GM18505 (cell line): Measurements from ENCODE around the gene TOMM40L.
A peak's percentile ranks its signal among the peaks of the same experiment; 100 is the strongest.

Experiments
- ATAC-seq: cut with Tn5 transposase; IDR thresholded peaks from one replicate; pipeline ENCODE4 v1.9.1; 2021; ENCODE audit not compliant: unreplicated experiment
- POLR2A ChIP-seq: IDR thresholded peaks from 4 replicates; pipeline ENCODE4 v1.6.1; 2011; ENCODE audit warnings: borderline replicate concordance; ENCODE audit not compliant: insufficient read depth, insufficient read length; ENCODE audit errors: extremely low read depth

Gene TOMM40L

GRCh38 chr1:161225534-161226319 is at the start of gene TOMM40L:
TOMM40L (plus strand) TSS chr1:161226060; CDS start chr1:161226490, 430 bp downstream.
- peak; percentile 68 for TF ChIP-seq POLR2A
- peak; percentile 83 for ATAC-seq

- ATAC-seq = no peak
Observed at GRCh38 chr1:161176468-161177111, 49.3 kb upstream of the TOMM40L start.

GRCh38 chr1:161177112-161177935 is 48.5 kb upstream of the TOMM40L start, which contains the start of gene B4GALT3:
B4GALT3 (minus strand) TSS chr1:161177507; CDS start chr1:161176060, 1,447 bp downstream.
- peak; percentile 89 for TF ChIP-seq POLR2A
- peak; percentile 83 for ATAC-seq

More at GRCh38 chr1:161176468-161177111, 49.3 kb upstream of the TOMM40L start:
- no peak for TF ChIP-seq POLR2A

GRCh38 chr1:161177936-161178244 is 48.0 kb upstream of the TOMM40L start:
- no peak for ATAC-seq
- no peak for TF ChIP-seq POLR2A

- no peak for TF ChIP-seq POLR2A
- no peak for ATAC-seq
Observed at GRCh38 chr1:161179698-161180097, 46.2 kb upstream of the TOMM40L start.

- no peak for ATAC-seq
- no peak for TF ChIP-seq POLR2A
Observed at GRCh38 chr1:161180639-161181038, 45.2 kb upstream of the TOMM40L start.

- TF ChIP-seq POLR2A = peak; percentile 17
- no peak for ATAC-seq
Observed at GRCh38 chr1:161182214-161182613, 43.6 kb upstream of the TOMM40L start.

- ATAC-seq = peak; percentile 59
- TF ChIP-seq POLR2A = no peak
Observed at GRCh38 chr1:161185282-161185682, 40.6 kb upstream of the TOMM40L start.

- ATAC-seq = peak; percentile 16
- no peak for TF ChIP-seq POLR2A
Observed at GRCh38 chr1:161185732-161186311, 40.0 kb upstream of the TOMM40L start.

- no peak for ATAC-seq
- no peak for TF ChIP-seq POLR2A
Observed at GRCh38 chr1:161187311-161187710, 38.5 kb upstream of the TOMM40L start.

GRCh38 chr1:161188381-161188780 is 37.5 kb upstream of the TOMM40L start:
- no peak for ATAC-seq
- TF ChIP-seq POLR2A = no peak

- no peak for ATAC-seq
- no peak for TF ChIP-seq POLR2A
Observed at GRCh38 chr1:161189036-161189435, 36.8 kb upstream of the TOMM40L start.

- no peak for TF ChIP-seq POLR2A
- no peak for ATAC-seq
Observed at GRCh38 chr1:161190962-161191521, 34.8 kb upstream of the TOMM40L start.
